HCT116 (cell line): Measurements from ENCODE around the gene HK1. TPM values are rescaled to one million over a fixed set of nuclear protein-coding genes. Genes with fewer than 3 reads are reported as not detected.
A peak's percentile ranks its signal among the peaks of the same experiment; 100 is the strongest.

Experiments used
- ATAC-seq: fragments of 200-7000 bp; cut with Tn5 transposase; 2 replicates; pipeline ENCODE4 v1.9.1; 2020; ENCODE audit warnings: mild to moderate bottlenecking, moderate library complexity
- BruUV-seq: library from RNA; stranded (reverse); fragments of 400-500 nt; replicated peaks from 2 replicates; lab custom pipeline; 2021; lab: Mats Ljungman, UMichigan
- CTCF ChIA-PET: fragments of 300-600 bp; sonication (Branson Sonifier 250); formaldehyde crosslinking; loops from one replicate; lab custom pipeline; 2021; ENCODE audit warnings: antibody characterized with exemption; lab: Charles Lee
- POLR2A ChIA-PET: fragments of 300-600, 350-600 bp; sonication (Branson Sonifier 250); formaldehyde crosslinking; loops from one replicate; lab custom pipeline; 2021; ENCODE audit warnings: antibody characterized with exemption; lab: Charles Lee
- RAD21 ChIA-PET, 2 experiments: fragments of 300-600 bp; sonication (Branson Sonifier 250); formaldehyde crosslinking; loops; one replicate each; lab custom pipeline; 2023; ENCODE audit warnings: low total read pairs in 2 of 2; ENCODE audit not compliant: uncharacterized antibody in 2 of 2, unreplicated experiment in 2 of 2, low non-redundant PET in 1 of 2; lab: Charles Lee
- DNase-seq: peaks from one replicate; pipeline ENCODE4 v3.0.0-alpha.2; 2010; ENCODE audit warnings: low read depth, low spot score
- H2AFZ ChIP-seq: fragments of 200-600 bp; shearing (Covaris generic), sonication (generic); 2 replicates; pipeline ENCODE4 v1.6.1; 2017; ENCODE audit warnings: low read depth, mixed run types, mixed read lengths, antibody characterized with exemption, low read length; ENCODE audit not compliant: poor library complexity, severe bottlenecking
- H3K27ac ChIP-seq: 2 replicates; pipeline ENCODE4 v1.5.1; 2012; ENCODE audit warnings: low read depth, low read length
- H3K27me3 ChIP-seq: fragments of 200-600 bp; sonication (generic); 2 replicates; pipeline ENCODE4 v1.6.1; 2016; ENCODE audit warnings: mixed run types, low read length, mixed read lengths; ENCODE audit not compliant: insufficient read depth
- H3K36me3 ChIP-seq, 2 experiments: fragments of 200-500 bp in 1 of 2; fragments of 200-600 bp in 1 of 2; sonication (Bioruptor generic) in 1 of 2; sonication (generic) in 1 of 2; 2 replicates each; pipeline versions ENCODE4 v1.5.1 to v1.6.1; 2014 to 2016; ENCODE audit warnings: low read length in 2 of 2, inconsistent platforms in 1 of 2, mixed read lengths in 1 of 2, mixed run types in 1 of 2; ENCODE audit not compliant: insufficient read depth in 2 of 2, control insufficient read depth in 1 of 2
- H3K4me1 ChIP-seq, 2 experiments: fragments of 200-600 bp in 1 of 2; sonication (generic) in 1 of 2; 2 replicates each; pipeline versions ENCODE4 v1.5.1 to v1.6.1; 2012 to 2017; ENCODE audit warnings: low read length in 2 of 2, inconsistent platforms in 1 of 2, mild to moderate bottlenecking in 1 of 2, mixed read lengths in 1 of 2, mixed run types in 1 of 2, moderate library complexity in 1 of 2; ENCODE audit not compliant: insufficient read depth in 2 of 2, control insufficient read depth in 1 of 2
- H3K4me2 ChIP-seq: fragments of 200-600 bp; sonication (generic); 2 replicates; pipeline ENCODE4 v1.6.1; 2017; ENCODE audit warnings: mixed run types, low read length, mixed read lengths
- H3K4me3 ChIP-seq, 2 experiments: fragments of 200-600 bp in 1 of 2; sonication (generic) in 1 of 2; replicated peaks in 1 of 2; 2 replicates each; pipeline ENCODE4 v1.5.1; 2011 to 2016; ENCODE audit warnings: low read length in 2 of 2, control low read depth in 1 of 2, low read depth in 1 of 2, mild to moderate bottlenecking in 1 of 2, mixed read lengths in 1 of 2, mixed run types in 1 of 2
- H3K79me2 ChIP-seq: fragments of 200-600 bp; sonication (generic); 2 replicates; pipeline ENCODE4 v1.6.1; 2017; ENCODE audit warnings: mild to moderate bottlenecking, mixed run types, low read length, moderate library complexity, mixed read lengths; ENCODE audit not compliant: insufficient read depth
- H3K9ac ChIP-seq: fragments of 200-600 bp; sonication (generic); 2 replicates; pipeline ENCODE4 v1.6.1; 2016; ENCODE audit warnings: low read length, mixed read lengths
- H3K9me2 ChIP-seq: fragments of 200-600 bp; sonication (generic), shearing (Covaris generic); 2 replicates; pipeline ENCODE4 v1.6.1; 2017; ENCODE audit warnings: mixed run types, mild to moderate bottlenecking, moderate library complexity; ENCODE audit not compliant: insufficient read depth
- H3K9me3 ChIP-seq, 2 experiments: fragments of 200-500 bp in 1 of 2; fragments of 200-600 bp in 1 of 2; sonication (Bioruptor generic) in 1 of 2; sonication (generic) in 1 of 2; 2 replicates each; pipeline ENCODE4 v1.6.1; 2014 to 2017; ENCODE audit warnings: low read length in 2 of 2, mixed read lengths in 2 of 2, inconsistent platforms in 1 of 2, low read depth in 1 of 2, mild to moderate bottlenecking in 1 of 2, mixed run types in 1 of 2, moderate library complexity in 1 of 2; ENCODE audit not compliant: control insufficient read depth in 1 of 2, insufficient read depth in 1 of 2
- H4K20me1 ChIP-seq: fragments of 200-600 bp; sonication (generic), shearing (Covaris generic); 2 replicates; pipeline ENCODE4 v1.6.1; 2017; ENCODE audit warnings: mixed run types, mild to moderate bottlenecking, moderate library complexity; ENCODE audit not compliant: insufficient read depth
- ATF3 ChIP-seq: IDR thresholded peaks from 2 replicates; pipeline ENCODE4 v1.6.1; 2012
- ELF1 ChIP-seq: IDR thresholded peaks from 2 replicates; pipeline ENCODE4 v1.6.1; 2012; ENCODE audit warnings: low read depth, borderline replicate concordance
- EZH2phosphoT487 ChIP-seq: fragments of 200-600 bp; IDR thresholded peaks from 2 replicates; pipeline ENCODE4 v1.6.1; 2018; ENCODE audit warnings: antibody characterized with exemption, borderline replicate concordance
- ZBTB33 ChIP-seq: IDR thresholded peaks from 2 replicates; pipeline ENCODE4 v1.6.1; 2011; ENCODE audit warnings: mild to moderate bottlenecking, low read length, moderate library complexity; ENCODE audit not compliant: insufficient replicate concordance; ENCODE audit errors: extremely low read depth
- ZFX ChIP-seq: fragments of 450-650 bp; IDR thresholded peaks from 2 replicates; pipeline ENCODE4 v1.6.1; 2017
- intact Hi-C: fragments of 100-400 bp; cut with micrococcal nuclease; formaldehyde crosslinking; loops from 2 replicates; pipeline ENCODE4 v1.10.0; 2022
- total RNA-seq: library from RNA; stranded (reverse); gene quantifications from one replicate; pipeline ENCODE4 v1.2.1, GENCODE V29; 2021; ENCODE audit not compliant: unreplicated experiment

Gene HK1
- total RNA-seq, 1 experiment from 2014 or later = 50.3 TPM

GRCh38 chr10:69317626-69318105 is 39.4 kb downstream of the HK1 start:
- H3K4me3 ChIP-seq = peak overlapping the region; percentile 49 to 96
- H3K4me2 ChIP-seq = peak overlapping the region; percentile 98
- ATAC-seq (peak; percentile 51), DNase-seq (no peak)
- intact Hi-C loops = no loop called here
- H4K20me1 ChIP-seq = no peaks in the 10 kb centered on the region
- peaks cover 31% of the 10 kb centered on the region for H3K79me2 ChIP-seq
- H3K9ac ChIP-seq = peak overlapping the region; percentile 75
- TF ChIP-seq ATF3 = no peak
- peak; percentile 67; the same call in 1 of the 2 replicates for TF ChIP-seq ZFX
- TF ChIP-seq ELF1 = no peak; the same call in 1 of the 2 replicates
- TF ChIP-seq EZH2phosphoT487 = no peak
- no peak for TF ChIP-seq ZBTB33
- no peaks in the 10 kb centered on the region for H3K9me2 ChIP-seq
- H3K36me3 ChIP-seq = no peaks in the 10 kb centered on the region
- ChIA-PET CTCF (no interaction called here), POLR2A (interaction anchor here (0.9 kb wide), 1 partner anchor 22 kb away, joined by 3 read pairs; no protein-coding TSS in a partner anchor), RAD21 (no interaction called here)
- H3K4me1 ChIP-seq = peaks cover 18 to 35% of the 10 kb centered on the region in 2 experiments
- H3K9me3 ChIP-seq = no peaks in the 10 kb centered on the region
- H3K27ac ChIP-seq = peak overlapping the region; percentile 78
- BruUV-seq = no TSS peak
- peak overlapping the region; percentile 46 for H2AFZ ChIP-seq
- H3K27me3 ChIP-seq = no peaks in the 10 kb centered on the region
